NOMO-1 (cell line): Measurements from ENCODE around the gene TAOK1.

Experiments
- DNase-seq, 2 experiments: peaks; one replicate each; lab custom pipeline; 2025; ENCODE audit not compliant: unreplicated experiment in 2 of 2; lab: John Stamatoyannopoulos, UW

The TAOK1 gene

GRCh38 chr17:29579866-29580771 lies 190.0 kb downstream of the TAOK1 start:
- DNase-seq = peak; percentile 69 to 71

- DNase-seq = no peak
Measured at GRCh38 chr17:29581583-29582253, 191.6 kb downstream of the TAOK1 start.

GRCh38 chr17:29582254-29582765 lies 192.1 kb downstream of the TAOK1 start:
- no peak for DNase-seq

GRCh38 chr17:29582772-29583171 lies 192.6 kb downstream of the TAOK1 start:
- no peak for DNase-seq

GRCh38 chr17:29583324-29584248 lies 193.4 kb downstream of the TAOK1 start:
- DNase-seq = no peak

GRCh38 chr17:29584452-29585079 lies 194.4 kb downstream of the TAOK1 start:
- DNase-seq = peak in 1 of 2 experiments; percentile 11

- no peak for DNase-seq
Measured at GRCh38 chr17:29585080-29585751, 195.1 kb downstream of the TAOK1 start.

- no peak for DNase-seq
Measured at GRCh38 chr17:29586676-29587469, 196.7 kb downstream of the TAOK1 start.

- no peak for DNase-seq
Measured at GRCh38 chr17:29587591-29587990, 197.4 kb downstream of the TAOK1 start.

- DNase-seq = no peak
Measured at GRCh38 chr17:29588017-29588561, 197.9 kb downstream of the TAOK1 start.

GRCh38 chr17:29588562-29589411 lies 198.6 kb downstream of the TAOK1 start:
- DNase-seq = peak; percentile 11 to 13

GRCh38 chr17:29589524-29590410 lies 199.6 kb downstream of the TAOK1 start, which contains the start of gene GIT1:
TSS of gene GIT1 (minus strand) at chr17:29589648. CDS start at chr17:29589378, 270 bp downstream.
- peak; percentile 83 to 90 for DNase-seq

GRCh38 chr17:29590411-29591145 lies 200.4 kb downstream of the TAOK1 start:
- DNase-seq = no peak

- DNase-seq = no peak
Measured at GRCh38 chr17:29591146-29591736, 201.1 kb downstream of the TAOK1 start.
